Transverse colon (tissue), 4 donors: ENCODE measurements around the gene L3MBTL4. TPM values are rescaled to one million over a fixed set of nuclear protein-coding genes. Genes with fewer than 3 reads are reported as not detected.

Experiments used
- DNase-seq: peaks from one replicate; pipeline ENCODE4 v3.0.0-alpha.2; 2019
- H3K27ac ChIP-seq, 4 donors: fragments of 200-600 bp; sonication (generic); 2 replicates each; pipeline ENCODE4 v1.5.1; 2016 to 2018; ENCODE audit warnings: inconsistent platforms in 4 of 4
- H3K27me3 ChIP-seq: fragments of 200-600 bp; sonication (generic); 2 replicates; pipeline ENCODE4 v1.5.1; 2017; ENCODE audit warnings: inconsistent platforms
- H3K36me3 ChIP-seq, 4 donors: fragments of 200-600 bp; sonication (generic); 2 replicates each; pipeline ENCODE4 v1.5.1; 2017 to 2019; ENCODE audit warnings: inconsistent platforms in 4 of 4
- H3K4me1 ChIP-seq, 4 donors: fragments of 200-600 bp; sonication (generic); 2 replicates each; pipeline ENCODE4 v1.5.1; 2017 to 2020; ENCODE audit warnings: inconsistent platforms in 4 of 4
- H3K4me3 ChIP-seq, 4 donors: fragments of 200-600 bp; sonication (generic); 1 replicate in 1 of 4; 2 replicates in 3 of 4; pipeline versions ENCODE4 v1.5.1 to v1.6.1; 2017 to 2019; ENCODE audit warnings: inconsistent platforms in 4 of 4
- H3K9me3 ChIP-seq, 2 donors: fragments of 200-600 bp; sonication (generic); 2 replicates each; pipeline ENCODE4 v1.5.1; 2017 to 2019; ENCODE audit warnings: inconsistent platforms in 2 of 2
- EP300 ChIP-seq: sonication (generic); formaldehyde crosslinking; IDR thresholded peaks from one replicate; pipeline ENCODE4 v1.6.1; 2017; ENCODE audit warnings: antibody characterized with exemption, low read depth
- POLR2A ChIP-seq: fragments of 450-650 bp; IDR thresholded peaks from one replicate; pipeline ENCODE4 v1.6.1; 2016; ENCODE audit warnings: antibody characterized with exemption, mild to moderate bottlenecking, moderate library complexity
- POLR2AphosphoS5 ChIP-seq, 3 donors: sonication (generic); formaldehyde crosslinking; IDR thresholded peaks; one replicate each; pipeline ENCODE4 v1.6.1; 2016; ENCODE audit warnings: antibody characterized with exemption in 3 of 3
- WGBS, 2 donors: methylation state at CpG; one replicate each; pipeline ENCODE4 v1.1.5; 2018; ENCODE audit warnings: low coverage in 1 of 2; 5-methylcytosine and 5-hydroxymethylcytosine counted together
- in situ Hi-C, 4 donors: fragments of 200-750 bp; cut with MboI; loops; one replicate each; pipeline versions ENCODE4 v1.15.0 to v1.15.1; 2017; ENCODE audit warnings: low sequenced_read_pairs in 3 of 4, low pct_ligation_motif_present in 1 of 4, low pct_unique_long_range_greater_than_20kb in 1 of 4
- intact Hi-C: fragments of 100-400 bp; cut with DNase I; formaldehyde crosslinking; loops from one replicate; pipeline ENCODE4 v1.15.1; 2023; ENCODE audit warnings: low total_unique reads
- total RNA-seq, 4 donors: library from RNA; depleted of rRNA; stranded (reverse); fragments of >200 nt; gene quantifications; one replicate each; pipeline ENCODE4 v1.1.0, GENCODE V29; 2016
- TF ChIP-seq, protein P1 (sequence below), 5 experiments: fragments of 200-600 bp in 3 of 5; fragments of 450-650 bp in 2 of 5; sonication (generic) in 3 of 5; IDR thresholded peaks; 1 replicate in 2 of 5; 2 replicates in 3 of 5; pipeline ENCODE4 v1.5.1; 2016 to 2017; ENCODE audit warnings: antibody characterized with exemption in 5 of 5, inconsistent platforms in 3 of 5, mild to moderate bottlenecking in 2 of 5, moderate library complexity in 1 of 5

The L3MBTL4 gene
- total RNA-seq, 4 donors from 2014 or later: 0.20 to 4.9 (median 2.9) TPM

DNA sequence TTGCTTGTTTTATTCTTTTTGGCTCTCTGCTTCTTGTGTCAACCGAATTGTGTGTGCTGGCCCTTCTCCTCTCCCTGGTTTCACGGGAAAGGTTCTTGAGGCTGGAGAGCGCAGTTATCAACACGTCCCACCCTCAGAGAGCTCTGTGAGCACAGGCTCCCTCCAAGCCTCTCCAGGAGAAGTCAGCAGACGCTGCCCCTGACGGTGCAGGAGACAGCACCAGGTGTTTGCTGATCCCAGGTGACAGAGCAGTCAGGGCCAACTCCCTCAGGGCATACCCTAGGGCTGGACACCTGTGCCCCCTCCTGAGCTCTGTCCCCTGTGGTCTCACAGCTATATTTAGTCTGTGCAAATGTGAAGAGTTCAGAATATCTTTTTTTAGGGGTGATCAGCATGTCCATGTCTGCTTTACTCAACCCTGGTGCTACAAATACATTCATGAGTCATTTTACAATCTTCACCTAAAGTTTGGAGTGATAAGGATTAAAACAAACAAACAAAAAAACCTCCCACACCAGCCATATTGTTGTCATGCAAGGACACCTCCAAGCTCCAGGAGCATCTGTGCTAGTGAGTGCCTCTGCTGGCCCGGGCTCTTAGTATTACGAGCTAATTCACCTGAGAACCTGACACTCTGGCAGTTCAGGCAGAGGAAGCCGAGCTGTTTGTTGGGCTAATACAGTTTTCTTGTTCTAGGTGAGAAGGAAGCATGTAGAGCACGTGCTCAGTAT lies 453.4 kb downstream of the L3MBTL4 start:
- no peaks in the 10 kb centered on the region for H3K9me3 ChIP-seq
- in situ Hi-C loops: no loop called here
- WGBS, 2 donors: 77% methylated on average over 10 of the region's 10 CpGs; no CpG with 5 or more reads in 1 of the 2 donors
- no peak overlapping the region for H3K4me3 ChIP-seq
- H3K36me3 ChIP-seq: no peaks in the 10 kb centered on the region
- intact Hi-C loops: no loop called here
- H3K27ac ChIP-seq: no peak overlapping the region
- peaks cover 0 to 2% (median 0%) of the 10 kb centered on the region in 4 donors for H3K4me1 ChIP-seq
- TF ChIP-seq EP300: no peak
- TF ChIP-seq POLR2A: no peak
- TF ChIP-seq POLR2AphosphoS5 (IDR thresholded peaks at IDR 0.05): no peak
- TF ChIP-seq, protein P1, sequence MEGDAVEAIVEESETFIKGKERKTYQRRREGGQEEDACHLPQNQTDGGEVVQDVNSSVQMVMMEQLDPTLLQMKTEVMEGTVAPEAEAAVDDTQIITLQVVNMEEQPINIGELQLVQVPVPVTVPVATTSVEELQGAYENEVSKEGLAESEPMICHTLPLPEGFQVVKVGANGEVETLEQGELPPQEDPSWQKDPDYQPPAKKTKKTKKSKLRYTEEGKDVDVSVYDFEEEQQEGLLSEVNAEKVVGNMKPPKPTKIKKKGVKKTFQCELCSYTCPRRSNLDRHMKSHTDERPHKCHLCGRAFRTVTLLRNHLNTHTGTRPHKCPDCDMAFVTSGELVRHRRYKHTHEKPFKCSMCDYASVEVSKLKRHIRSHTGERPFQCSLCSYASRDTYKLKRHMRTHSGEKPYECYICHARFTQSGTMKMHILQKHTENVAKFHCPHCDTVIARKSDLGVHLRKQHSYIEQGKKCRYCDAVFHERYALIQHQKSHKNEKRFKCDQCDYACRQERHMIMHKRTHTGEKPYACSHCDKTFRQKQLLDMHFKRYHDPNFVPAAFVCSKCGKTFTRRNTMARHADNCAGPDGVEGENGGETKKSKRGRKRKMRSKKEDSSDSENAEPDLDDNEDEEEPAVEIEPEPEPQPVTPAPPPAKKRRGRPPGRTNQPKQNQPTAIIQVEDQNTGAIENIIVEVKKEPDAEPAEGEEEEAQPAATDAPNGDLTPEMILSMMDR (IDR thresholded peaks at IDR 0.05): no peak
- DNase-seq: no peak
- H3K27me3 ChIP-seq: no peaks in the 10 kb centered on the region

DNA sequence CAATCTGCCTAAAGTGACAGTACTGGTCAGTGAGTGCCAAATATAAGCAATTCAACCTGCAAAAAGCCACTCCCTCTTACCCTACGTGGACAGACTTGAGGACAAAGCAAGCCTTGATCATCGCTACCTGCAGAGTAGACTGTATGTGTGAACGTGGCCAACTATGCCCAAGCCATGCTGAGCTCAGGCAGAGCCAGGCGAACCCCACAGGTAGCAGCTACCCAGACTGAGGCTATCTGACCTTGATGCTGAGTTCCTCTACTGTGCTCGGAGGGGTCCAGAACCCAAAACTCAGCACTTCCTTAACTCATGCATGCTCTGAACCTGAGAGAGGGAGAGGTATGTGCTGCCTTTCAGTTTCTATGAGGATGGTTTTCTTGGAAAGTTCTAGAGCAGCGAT lies 455.9 kb downstream of the L3MBTL4 start:
- Histone ChIP-seq H3K9me3 (no peaks in the 10 kb centered on the region), H3K27ac (no peak overlapping the region), H3K4me3 (no peak overlapping the region), H3K4me1 (no peaks in the 10 kb centered on the region), H3K27me3 (no peaks in the 10 kb centered on the region), H3K36me3 (no peaks in the 10 kb centered on the region)
- no peak for DNase-seq
- TF ChIP-seq POLR2AphosphoS5 (IDR thresholded peaks at IDR 0.05) (no peak), POLR2A (no peak), EP300 (no peak)
- TF ChIP-seq, protein P1 (IDR thresholded peaks at IDR 0.05): no peak
- intact Hi-C loops (no loop called here), in situ Hi-C loops (no loop called here)
- 94% methylated on average over 6 of the region's 6 CpGs; no CpG with 5 or more reads in 1 of the 2 donors for WGBS, 2 donors

DNA sequence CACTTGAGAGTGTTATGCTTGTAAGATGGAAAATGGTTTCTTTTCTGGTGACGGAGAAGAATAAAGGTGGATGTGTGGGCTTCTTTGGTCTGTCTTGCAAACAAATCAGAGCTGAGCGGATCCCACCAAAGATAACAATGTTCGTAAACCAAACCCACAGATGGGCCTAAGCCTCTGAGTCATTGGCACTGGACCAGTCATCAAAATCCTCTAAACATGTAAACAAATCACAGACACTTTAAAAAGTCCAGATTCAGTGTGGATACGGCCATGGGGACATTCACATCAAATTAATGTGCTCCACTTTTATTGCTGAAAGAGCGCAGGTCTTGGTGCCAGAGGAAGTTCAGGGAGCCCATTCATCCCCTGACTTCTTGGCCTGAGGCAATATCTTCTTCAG lies 458.9 kb downstream of the L3MBTL4 start:
- in situ Hi-C loops: no loop called here
- no peak for TF ChIP-seq POLR2A
- TF ChIP-seq, protein P1 (IDR thresholded peaks at IDR 0.05): no peak
- Histone ChIP-seq H3K27me3 (no peaks in the 10 kb centered on the region), H3K36me3 (no peaks in the 10 kb centered on the region), H3K4me1 (no peaks in the 10 kb centered on the region), H3K27ac (no peak overlapping the region), H3K4me3 (no peak overlapping the region), H3K9me3 (no peaks in the 10 kb centered on the region)
- intact Hi-C loops: no loop called here
- DNase-seq: no peak
- 83 to 100% methylated on average over 2 to 5 of the region's 5 CpGs for WGBS, 2 donors

DNA sequence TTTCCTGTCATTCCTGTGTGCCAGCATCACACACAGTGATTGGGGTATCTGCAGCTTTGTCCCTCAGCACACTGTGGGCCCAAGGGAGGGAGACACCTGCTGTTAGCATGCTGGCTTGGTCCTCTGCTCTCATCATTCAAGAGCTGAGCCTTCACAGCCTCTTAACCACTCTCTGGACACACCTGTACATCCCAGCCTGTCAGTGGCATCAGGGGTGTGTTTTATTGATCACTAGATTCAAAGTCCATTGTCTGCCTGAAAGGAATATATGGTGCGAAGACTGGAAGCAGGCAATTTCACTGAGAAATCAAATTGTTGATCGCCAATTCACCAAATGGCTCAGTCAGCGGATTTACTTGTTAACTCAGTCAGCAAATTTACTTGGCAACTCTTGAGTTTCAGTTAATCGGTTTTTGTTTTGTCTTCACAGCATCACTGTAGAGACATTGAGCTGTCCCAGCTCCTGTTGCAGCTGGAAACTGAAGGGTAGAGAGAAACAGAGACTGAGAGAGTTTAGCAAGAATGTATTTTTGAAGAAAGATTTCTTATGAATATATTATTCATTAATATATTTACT lies 463.1 kb downstream of the L3MBTL4 start:
- Histone ChIP-seq H3K4me3 (no peak overlapping the region), H3K27ac (no peak overlapping the region), H3K27me3 (no peaks in the 10 kb centered on the region), H3K9me3 (no peaks in the 10 kb centered on the region), H3K4me1 (no peaks in the 10 kb centered on the region), H3K36me3 (no peaks in the 10 kb centered on the region)
- in situ Hi-C loops (no loop called here), intact Hi-C loops (no loop called here)
- TF ChIP-seq EP300: no peak
- no peak for TF ChIP-seq POLR2A
- no peak for DNase-seq
- 40 to 71% methylated on average over 1 to 4 of the region's 4 CpGs for WGBS, 2 donors
